HepG2 (cell line): ENCODE measurements around the gene IPMK. TPM values are rescaled to one million over a fixed set of nuclear protein-coding genes. Genes with fewer than 3 reads are reported as not detected.

Experiments
- AHDC1 ChIP-seq: sonication (generic); formaldehyde crosslinking; IDR thresholded peaks from 2 replicates; pipeline ENCODE4 v1.5.1; 2020; ENCODE audit warnings: mild to moderate bottlenecking, missing genetic modification reagents, borderline replicate concordance
- ARID4A ChIP-seq: sonication (generic); formaldehyde crosslinking; IDR thresholded peaks from 2 replicates; pipeline ENCODE4 v1.5.0; 2020; ENCODE audit warnings: mild to moderate bottlenecking, missing genetic modification reagents, borderline replicate concordance
- CCDC6 ChIP-seq: sonication (generic); formaldehyde crosslinking; IDR thresholded peaks from 2 replicates; pipeline ENCODE4 v1.8.1; 2022; ENCODE audit warnings: mild to moderate bottlenecking, missing genetic modification reagents, moderate library complexity
- PBX3 ChIP-seq: sonication (generic); formaldehyde crosslinking; IDR thresholded peaks from 2 replicates; pipeline ENCODE4 v1.8.1; 2023; ENCODE audit warnings: missing genetic modification reagents, inconsistent platforms, borderline replicate concordance
- PHF8 ChIP-seq: sonication (generic); formaldehyde crosslinking; IDR thresholded peaks from 2 replicates; pipeline ENCODE4 v1.5.0; 2020; ENCODE audit warnings: missing genetic modification reagents
- POLR2AphosphoS5 ChIP-seq: IDR thresholded peaks from 2 replicates; pipeline ENCODE4 v1.6.1; 2012; ENCODE audit warnings: low read depth, low read length
- SNAI1 ChIP-seq: sonication (generic); formaldehyde crosslinking; IDR thresholded peaks from 2 replicates; pipeline ENCODE4 v1.5.0; 2020; ENCODE audit warnings: mild to moderate bottlenecking, missing genetic modification reagents, borderline replicate concordance
- TAF1 ChIP-seq: sonication (generic); formaldehyde crosslinking; IDR thresholded peaks from 2 replicates; pipeline ENCODE4 v1.4.0; 2020; ENCODE audit warnings: missing genetic modification reagents
- TFDP2 ChIP-seq: sonication (generic); formaldehyde crosslinking; IDR thresholded peaks from 2 replicates; pipeline ENCODE4 v1.4.0; 2020; ENCODE audit warnings: missing genetic modification reagents
- ZFYVE20 ChIP-seq: sonication (generic); formaldehyde crosslinking; IDR thresholded peaks from 2 replicates; pipeline ENCODE4 v1.8.0; 2023; ENCODE audit warnings: low read depth, mild to moderate bottlenecking, moderate library complexity, missing genetic modification reagents, borderline replicate concordance
- ZNF34 ChIP-seq: sonication (generic); formaldehyde crosslinking; IDR thresholded peaks from 2 replicates; pipeline ENCODE4 v1.4.0; 2020; ENCODE audit warnings: mild to moderate bottlenecking, missing genetic modification reagents, borderline replicate concordance
- ZNF605 ChIP-seq: sonication (generic); formaldehyde crosslinking; IDR thresholded peaks from 2 replicates; pipeline ENCODE4 v1.8.0; 2022; ENCODE audit warnings: mild to moderate bottlenecking, missing genetic modification reagents
- ZSCAN5A ChIP-seq: sonication (generic); formaldehyde crosslinking; IDR thresholded peaks from 2 replicates; pipeline ENCODE4 v1.8.0; 2022; ENCODE audit warnings: mild to moderate bottlenecking, missing genetic modification reagents, borderline replicate concordance
- polyA plus RNA-seq, 8 experiments: library from polyadenylated mRNA; depleted of rRNA in 3 of 8; stranded (reverse) in 7 of 8; unstranded in 1 of 8; fragments of >200 nt; fragmentation: Illumina TruSeq in 4 of 8; extraction: Trizol in 4 of 8; gene quantifications; 2 replicates each; pipeline versions ENCODE4 v1.2.1 to v1.2.3, GENCODE V29; 2011 to 2016; ENCODE audit warnings: low read depth in 4 of 8, missing spikeins in 1 of 8, mixed read lengths in 1 of 8; ENCODE audit not compliant: insufficient read depth in 1 of 8
- total RNA-seq, 5 experiments: library from RNA; depleted of rRNA; stranded (reverse); fragments of >200 nt; fragmentation: Illumina TruSeq; extraction: Trizol; gene quantifications; 2 replicates each; pipeline ENCODE4 v1.2.3, GENCODE V29; 2016; ENCODE audit warnings: low read depth in 1 of 5

IPMK gene
- total and polyA plus RNA-seq, 2 of the 13 experiments (the other 11 are each of a cell fraction or from before 2014, with no cell fraction given), result 2.7 to 3.9 TPM

- TF ChIP-seq PBX3 (CRISPR knock-in tag) (no peak), ZNF34 (no peak), POLR2AphosphoS5 (peak; percentile 53), AHDC1 (CRISPR knock-in tag) (0 out of 2 replicates have a peak, but pooled peaks have one; percentile 41), ZFYVE20 (CRISPR knock-in tag) (peak; percentile 74; the same call in 1 of the 2 replicates), PHF8 (peak; percentile 54), CCDC6 (peak; percentile 79), TFDP2 (CRISPR knock-in tag) (peak; percentile 96), TAF1 (CRISPR knock-in tag) (peak; percentile 28), ARID4A (peak; percentile 74), SNAI1 (CRISPR knock-in tag) (peak; percentile 42; the same call in 1 of the 2 replicates), ZSCAN5A (peak; percentile 84; the same call in 1 of the 2 replicates), ZNF605 (peak; percentile 69)
Measured at GRCh38 chr10:58267713-58268453, at the start of gene IPMK (continued).
